ENCODE data around the gene WRAP73. TPM values are rescaled to one million over a fixed set of nuclear protein-coding genes. Genes with fewer than 3 reads are reported as not detected.

WRAP73 gene
- total RNA-seq, 1 experiment from 2014 or later: 51.4 TPM

DNA sequence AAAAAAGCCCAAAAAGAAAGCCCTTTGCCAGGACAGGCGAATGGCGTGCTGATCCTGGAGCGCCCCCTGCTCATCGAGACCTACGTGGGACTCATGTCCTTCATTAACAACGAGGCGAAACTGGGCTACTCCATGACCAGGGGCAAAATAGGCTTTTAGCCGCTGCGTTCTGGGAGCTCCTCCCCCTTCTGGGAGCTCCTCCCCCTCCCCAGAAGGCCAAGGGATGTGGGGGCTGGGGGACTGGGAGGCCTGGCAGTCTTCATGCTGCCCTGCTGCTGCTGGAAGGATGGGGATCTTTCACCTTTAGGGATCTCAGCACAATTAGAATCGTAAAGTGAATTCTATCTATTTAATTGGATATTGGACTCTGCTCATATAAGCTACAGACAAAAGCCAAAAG lies 21.5 kb downstream of the WRAP73 start:
- TF ChIP-seq EGR1 (IDR thresholded peaks at IDR 0.05; ENCODE audit: low read depth) (no peak), POLR2AphosphoS5 (IDR thresholded peaks at IDR 0.05; ENCODE audit: low read depth, low read length) (no peak; the same call in 1 of the 2 replicates), ZNF274 (IDR thresholded peaks at IDR 0.05; ENCODE audit: low read depth, low read length) (no peak), EZH2 (IDR thresholded peaks at IDR 0.05) (no peak), POLR2A (IDR thresholded peaks at IDR 0.05; ENCODE audit: borderline replicate concordance, extremely low read depth, insufficient read depth, insufficient read length) (no peak), SRF (IDR thresholded peaks at IDR 0.05; ENCODE audit: low read depth) (no peak), RAD21 (IDR thresholded peaks at IDR 0.05; ENCODE audit: low read depth) (no peak), SIN3A (IDR thresholded peaks at IDR 0.05; ENCODE audit: low read depth) (no peak)
- TF ChIP-seq, protein P1, sequence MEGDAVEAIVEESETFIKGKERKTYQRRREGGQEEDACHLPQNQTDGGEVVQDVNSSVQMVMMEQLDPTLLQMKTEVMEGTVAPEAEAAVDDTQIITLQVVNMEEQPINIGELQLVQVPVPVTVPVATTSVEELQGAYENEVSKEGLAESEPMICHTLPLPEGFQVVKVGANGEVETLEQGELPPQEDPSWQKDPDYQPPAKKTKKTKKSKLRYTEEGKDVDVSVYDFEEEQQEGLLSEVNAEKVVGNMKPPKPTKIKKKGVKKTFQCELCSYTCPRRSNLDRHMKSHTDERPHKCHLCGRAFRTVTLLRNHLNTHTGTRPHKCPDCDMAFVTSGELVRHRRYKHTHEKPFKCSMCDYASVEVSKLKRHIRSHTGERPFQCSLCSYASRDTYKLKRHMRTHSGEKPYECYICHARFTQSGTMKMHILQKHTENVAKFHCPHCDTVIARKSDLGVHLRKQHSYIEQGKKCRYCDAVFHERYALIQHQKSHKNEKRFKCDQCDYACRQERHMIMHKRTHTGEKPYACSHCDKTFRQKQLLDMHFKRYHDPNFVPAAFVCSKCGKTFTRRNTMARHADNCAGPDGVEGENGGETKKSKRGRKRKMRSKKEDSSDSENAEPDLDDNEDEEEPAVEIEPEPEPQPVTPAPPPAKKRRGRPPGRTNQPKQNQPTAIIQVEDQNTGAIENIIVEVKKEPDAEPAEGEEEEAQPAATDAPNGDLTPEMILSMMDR (IDR thresholded peaks at IDR 0.05 in 2 of 3, conservative IDR thresholded peaks at IDR 0.05 in 1 of 3; ENCODE audit: borderline replicate concordance in 1 of 3, insufficient read depth in 1 of 3, low read depth in 2 of 3, low read length in 2 of 3): no peak
- Histone ChIP-seq H3K9ac (ENCODE audit: low read length) (no peak overlapping the region), H3K79me2 (ENCODE audit: insufficient read depth, low read length) (no peaks in the 10 kb centered on the region), H3K27ac (ENCODE audit: low read depth, low read length) (no peak overlapping the region), H3K9me3 (ENCODE audit: control insufficient read depth in 1 of 2, insufficient read depth in 1 of 2, low read depth in 1 of 2, low read length in 2 of 2) (no peaks in the 10 kb centered on the region), H3K36me3 (ENCODE audit: control insufficient read depth in 1 of 2, insufficient read depth in 2 of 2, low read length in 2 of 2) (peaks cover 6% of the 10 kb centered on the region in 2 experiments; a peak in 2 of 4 replicates), H3K4me3 (replicated peaks in 1 of 2; ENCODE audit: low read depth in 1 of 2, low read length in 2 of 2) (no peak overlapping the region), H3K27me3 (ENCODE audit: insufficient read depth, low read length) (no peaks in the 10 kb centered on the region), H3K9me2 (ENCODE audit: insufficient read depth) (no peaks in the 10 kb centered on the region), H2AFZ (ENCODE audit: low read depth, low read length, poor library complexity, severe bottlenecking) (no peak overlapping the region), H3K4me2 (ENCODE audit: low read length) (no peak overlapping the region), H3K4me1 (ENCODE audit: control insufficient read depth in 1 of 2, insufficient read depth in 2 of 2, low read length in 2 of 2) (peaks cover 1 to 19% of the 10 kb centered on the region in 2 experiments; a peak in 2 of 4 replicates), H4K20me1 (ENCODE audit: insufficient read depth) (no peaks in the 10 kb centered on the region)
- ChIA-PET POLR2A (no interaction called here), CTCF (interaction anchor here (1.2 to 2.6 kb wide), 2 partner anchors 9 to 175 kb away, joined by 4 to 7 read pairs; no protein-coding TSS in a partner anchor), RAD21 (ENCODE audit: low non-redundant PET in 1 of 2, low total read pairs in 2 of 2, uncharacterized antibody in 2 of 2, unreplicated experiment in 2 of 2) (no interaction called here)
- ATAC-seq (no peak), DNase-seq (ENCODE audit: low read depth, low spot score) (no peak)
- intact Hi-C loops (cut with micrococcal nuclease): no loop called here
- BruUV-seq (replicated peaks): no TSS peak
